ENCODE results near the gene ADA.

DNA sequence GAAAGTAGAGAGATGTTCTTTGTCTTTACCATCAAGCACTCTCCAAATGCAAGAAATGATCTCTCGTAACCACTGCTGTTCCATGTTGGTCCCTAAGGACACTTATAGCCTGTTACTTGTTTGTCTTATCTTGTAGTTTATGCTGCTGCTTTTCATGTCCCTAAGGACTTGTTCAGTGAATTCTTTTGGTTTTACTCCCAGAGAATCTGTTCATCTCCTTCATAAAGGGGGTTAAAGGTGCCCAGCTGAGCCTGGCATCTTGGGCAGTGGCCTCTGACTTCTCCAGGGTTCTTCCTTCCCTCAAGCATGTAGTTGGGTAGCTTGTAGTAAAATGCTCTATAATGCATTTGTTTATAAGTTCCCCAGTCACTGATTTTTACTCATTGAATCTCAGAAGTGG lies 70.0 kb downstream of the ADA start:
- TF ChIP-seq, protein P1, sequence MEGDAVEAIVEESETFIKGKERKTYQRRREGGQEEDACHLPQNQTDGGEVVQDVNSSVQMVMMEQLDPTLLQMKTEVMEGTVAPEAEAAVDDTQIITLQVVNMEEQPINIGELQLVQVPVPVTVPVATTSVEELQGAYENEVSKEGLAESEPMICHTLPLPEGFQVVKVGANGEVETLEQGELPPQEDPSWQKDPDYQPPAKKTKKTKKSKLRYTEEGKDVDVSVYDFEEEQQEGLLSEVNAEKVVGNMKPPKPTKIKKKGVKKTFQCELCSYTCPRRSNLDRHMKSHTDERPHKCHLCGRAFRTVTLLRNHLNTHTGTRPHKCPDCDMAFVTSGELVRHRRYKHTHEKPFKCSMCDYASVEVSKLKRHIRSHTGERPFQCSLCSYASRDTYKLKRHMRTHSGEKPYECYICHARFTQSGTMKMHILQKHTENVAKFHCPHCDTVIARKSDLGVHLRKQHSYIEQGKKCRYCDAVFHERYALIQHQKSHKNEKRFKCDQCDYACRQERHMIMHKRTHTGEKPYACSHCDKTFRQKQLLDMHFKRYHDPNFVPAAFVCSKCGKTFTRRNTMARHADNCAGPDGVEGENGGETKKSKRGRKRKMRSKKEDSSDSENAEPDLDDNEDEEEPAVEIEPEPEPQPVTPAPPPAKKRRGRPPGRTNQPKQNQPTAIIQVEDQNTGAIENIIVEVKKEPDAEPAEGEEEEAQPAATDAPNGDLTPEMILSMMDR (conservative IDR thresholded peaks at IDR 0.05; ENCODE audit: low read depth, low read length), result no peak
- TF ChIP-seq POLR2A (IDR thresholded peaks at IDR 0.05; ENCODE audit: low read depth, low read length) (no peak), BHLHE40 (IDR thresholded peaks at IDR 0.05; ENCODE audit: low read depth, low read length) (no peak), FOS (IDR thresholded peaks at IDR 0.05; ENCODE audit: low read depth, low read length) (no peak), RAD21 (IDR thresholded peaks at IDR 0.05; ENCODE audit: low read length) (no peak), MXI1 (IDR thresholded peaks at IDR 0.05; ENCODE audit: borderline replicate concordance, low read depth, low read length) (no peak), RCOR1 (IDR thresholded peaks at IDR 0.05; ENCODE audit: insufficient replicate concordance, low read length) (no peak), SMC3 (IDR thresholded peaks at IDR 0.05; ENCODE audit: low read depth, low read length) (no peak)
